HepG2 (cell line): ENCODE measurements around the gene BET1L. TPM values are rescaled to one million over a fixed set of nuclear protein-coding genes. Genes with fewer than 3 reads are reported as not detected.

ENCODE experiments used
- ATAC-seq: fragments of 200-7000 bp; cut with Tn5 transposase; 3 replicates; pipeline ENCODE4 v1.9.1; 2020; ENCODE audit warnings: mild to moderate bottlenecking, moderate library complexity
- BruUV-seq: library from RNA; stranded (reverse); fragments of 400-500 nt; replicated peaks from 2 replicates; lab custom pipeline; 2021; lab: Mats Ljungman, UMichigan
- CTCF ChIA-PET: fragments of 300-600 bp; formaldehyde crosslinking; extraction: SDS; loops from one replicate; lab custom pipeline; 2021; ENCODE audit warnings: low total read pairs, inconsistent platforms, low intra/inter-chr PET ratio; lab: Yijun Ruan, JAX
- POLR2A ChIA-PET: fragments of 350-600 bp; sonication (Branson Sonifier 250); formaldehyde crosslinking; loops from one replicate; lab custom pipeline; 2020; ENCODE audit warnings: antibody characterized with exemption, inconsistent platforms; lab: Yijun Ruan, JAX
- DNase-seq: peaks from one replicate; pipeline ENCODE4 v3.0.0-alpha.2; 2015; ENCODE audit warnings: low spot score
- FAIRE-seq: peaks from 3 replicates; lab custom pipeline; 2011; peaks lifted over from hg19 to GRCh38; lab: Jason Lieb, UNC
- H2AFZ ChIP-seq: one replicate; pipeline ENCODE4 v1.6.1; 2011; ENCODE audit warnings: low read length, inconsistent platforms
- H3K27ac ChIP-seq: fragments of 300-600 bp; 3 replicates; pipeline ENCODE4 v1.8.0; 2011; ENCODE audit warnings: mixed run types, mild to moderate bottlenecking, mixed read lengths, low read length, inconsistent platforms; ENCODE audit not compliant: insufficient read depth; ENCODE audit errors: extremely low read length
- H3K27me3 ChIP-seq, 2 experiments: fragments of 200-600 bp in 1 of 2; 2 replicates in 1 of 2; 3 replicates in 1 of 2; pipeline versions ENCODE4 v1.6.0 to v1.8.0; 2011; ENCODE audit warnings: low read length in 2 of 2, mild to moderate bottlenecking in 2 of 2, moderate library complexity in 2 of 2, inconsistent platforms in 1 of 2; ENCODE audit not compliant: insufficient read depth in 2 of 2, control insufficient read depth in 1 of 2
- H3K36me3 ChIP-seq, 2 experiments: fragments of 200-600 bp in 1 of 2; replicated peaks in 1 of 2; 2 replicates in 1 of 2; 3 replicates in 1 of 2; pipeline versions ENCODE4 v1.5.1 to v1.8.0; 2011; ENCODE audit warnings: low read length in 2 of 2, inconsistent platforms in 1 of 2; ENCODE audit not compliant: insufficient read depth in 2 of 2, control insufficient read depth in 1 of 2
- H3K4me1 ChIP-seq: 2 replicates; pipeline ENCODE4 v1.5.1; 2012; ENCODE audit warnings: low read length, inconsistent platforms; ENCODE audit not compliant: insufficient read depth
- H3K4me2 ChIP-seq: 2 replicates; pipeline ENCODE4 v1.6.0; 2011; ENCODE audit warnings: low read depth, low read length, inconsistent platforms
- H3K4me3 ChIP-seq, 3 experiments: fragments of 200-600 bp in 1 of 3; sonication (generic), shearing (Covaris generic) in 1 of 3; replicated peaks in 1 of 3; 2 replicates each; pipeline ENCODE4 v1.5.1; 2011 to 2016; ENCODE audit warnings: low read length in 3 of 3, inconsistent platforms in 2 of 3, low read depth in 2 of 3, mild to moderate bottlenecking in 2 of 3, control low read depth in 1 of 3, mixed read lengths in 1 of 3; ENCODE audit not compliant: insufficient read depth in 1 of 3
- H3K79me2 ChIP-seq: one replicate; pipeline ENCODE4 v1.6.1; 2011; ENCODE audit warnings: low read length, inconsistent platforms; ENCODE audit not compliant: insufficient read depth
- H3K9ac ChIP-seq: 2 replicates; pipeline ENCODE4 v1.6.0; 2011; ENCODE audit warnings: mild to moderate bottlenecking, low read depth, low read length, inconsistent platforms; ENCODE audit not compliant: insufficient read depth
- H3K9me3 ChIP-seq: 2 replicates; pipeline ENCODE4 v1.5.1; 2012; ENCODE audit warnings: mild to moderate bottlenecking, low read length
- H4K20me1 ChIP-seq: 2 replicates; pipeline ENCODE4 v1.6.0; 2011; ENCODE audit warnings: inconsistent platforms, mild to moderate bottlenecking, low read length, moderate library complexity; ENCODE audit not compliant: insufficient read depth
- AGO2 ChIP-seq: fragments of 200-400 bp; formaldehyde crosslinking; optimal IDR thresholded peaks from 2 replicates; pipeline ENCODE3; 2017; ENCODE audit warnings: mild to moderate bottlenecking, low read depth, low read length, moderate library complexity
- AKAP8 ChIP-seq: sonication (generic); formaldehyde crosslinking; IDR thresholded peaks from 2 replicates; pipeline ENCODE4 v1.5.1; 2020; ENCODE audit warnings: mild to moderate bottlenecking, missing genetic modification reagents
- MXI1 ChIP-seq: IDR thresholded peaks from 3 replicates; pipeline ENCODE4 v1.6.1; 2012; ENCODE audit warnings: low read depth, low read length, inconsistent platforms, borderline replicate concordance
- POLR2A ChIP-seq, 2 experiments: IDR thresholded peaks; 2 replicates each; pipeline ENCODE4 v1.6.1; 2011; ENCODE audit warnings: low read depth in 2 of 2, low read length in 2 of 2, mild to moderate bottlenecking in 1 of 2, moderate library complexity in 1 of 2; ENCODE audit not compliant: insufficient read depth in 1 of 2
- POLR2AphosphoS5 ChIP-seq: IDR thresholded peaks from 2 replicates; pipeline ENCODE4 v1.6.1; 2012; ENCODE audit warnings: low read depth, low read length
- REPIN1 ChIP-seq: sonication (generic); formaldehyde crosslinking; IDR thresholded peaks from 2 replicates; pipeline ENCODE4 v1.8.0; 2022; ENCODE audit warnings: missing genetic modification reagents, low read depth, mild to moderate bottlenecking, borderline replicate concordance
- ZNF30 ChIP-seq: sonication (generic); formaldehyde crosslinking; IDR thresholded peaks from 2 replicates; pipeline ENCODE4 v1.5.0; 2020; ENCODE audit warnings: mild to moderate bottlenecking, missing genetic modification reagents
- WGBS: methylation state at CpG from one replicate; pipeline ENCODE4 v1.1.6; 2017; ENCODE audit warnings: low lambda C conversion rate; 5-methylcytosine and 5-hydroxymethylcytosine counted together
- in situ Hi-C: cut with HindIII; loops from 2 replicates; pipeline ENCODE4 v1.10.0; 2017; ENCODE audit warnings: low pct_unique_long_range_greater_than_20kb; ENCODE audit not compliant: extremely low pct_ligation_motif_present
- intact Hi-C: fragments of 100-400 bp; cut with micrococcal nuclease; formaldehyde crosslinking; loops from one replicate; pipeline ENCODE4 v1.10.0; 2022; ENCODE audit not compliant: unreplicated experiment
- polyA plus RNA-seq, 8 experiments: library from polyadenylated mRNA; depleted of rRNA in 3 of 8; stranded (reverse) in 7 of 8; unstranded in 1 of 8; fragments of >200 nt; fragmentation: Illumina TruSeq in 4 of 8; extraction: Trizol in 4 of 8; gene quantifications; 2 replicates each; pipeline versions ENCODE4 v1.2.1 to v1.2.3, GENCODE V29; 2011 to 2016; ENCODE audit warnings: low read depth in 4 of 8, missing spikeins in 1 of 8, mixed read lengths in 1 of 8; ENCODE audit not compliant: insufficient read depth in 1 of 8
- total RNA-seq, 5 experiments: library from RNA; depleted of rRNA; stranded (reverse); fragments of >200 nt; fragmentation: Illumina TruSeq; extraction: Trizol; gene quantifications; 2 replicates each; pipeline ENCODE4 v1.2.3, GENCODE V29; 2016; ENCODE audit warnings: low read depth in 1 of 5
- TF ChIP-seq, protein P1 (sequence below): sonication (generic); formaldehyde crosslinking; IDR thresholded peaks from 2 replicates; pipeline ENCODE4 v1.5.0; 2020; ENCODE audit warnings: missing genetic modification reagents

The BET1L gene
- total and polyA plus RNA-seq, 2 of the 13 experiments (the other 11 are each of a cell fraction or from before 2014, with no cell fraction given) = 26.2 to 59.6 TPM

DNA sequence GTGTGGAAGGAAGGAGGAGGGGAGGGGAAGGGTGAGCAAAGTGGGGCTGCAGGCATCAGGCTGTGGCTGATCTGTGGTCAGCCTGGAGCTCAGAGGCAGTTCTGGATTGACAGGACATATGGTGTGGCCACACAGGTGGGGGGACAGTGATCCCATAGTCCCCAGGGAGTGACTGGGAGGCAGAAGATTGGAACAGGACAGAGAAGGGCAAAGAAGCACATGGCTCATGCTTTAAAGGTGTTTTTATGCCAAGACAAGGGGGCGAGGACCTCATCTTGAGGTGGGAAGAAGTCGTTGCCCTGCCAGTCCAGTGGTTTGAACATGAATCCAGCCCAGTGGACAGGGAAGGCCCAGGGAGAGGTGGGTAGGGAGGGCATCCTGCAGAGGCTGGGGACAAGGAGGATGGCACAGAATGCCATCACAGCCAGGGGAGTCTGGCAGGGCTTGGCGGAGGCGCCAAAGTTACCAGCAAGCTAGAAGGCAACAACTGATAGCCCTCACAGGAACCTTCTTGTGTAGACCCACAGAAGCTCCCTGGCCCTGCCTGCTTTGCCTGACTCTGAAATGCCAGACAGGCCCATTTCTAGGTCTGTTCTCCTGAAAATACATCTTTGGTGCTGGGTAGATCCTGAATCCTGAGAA is 3.1 kb downstream of the BET1L start:
- no peak for DNase-seq

DNA sequence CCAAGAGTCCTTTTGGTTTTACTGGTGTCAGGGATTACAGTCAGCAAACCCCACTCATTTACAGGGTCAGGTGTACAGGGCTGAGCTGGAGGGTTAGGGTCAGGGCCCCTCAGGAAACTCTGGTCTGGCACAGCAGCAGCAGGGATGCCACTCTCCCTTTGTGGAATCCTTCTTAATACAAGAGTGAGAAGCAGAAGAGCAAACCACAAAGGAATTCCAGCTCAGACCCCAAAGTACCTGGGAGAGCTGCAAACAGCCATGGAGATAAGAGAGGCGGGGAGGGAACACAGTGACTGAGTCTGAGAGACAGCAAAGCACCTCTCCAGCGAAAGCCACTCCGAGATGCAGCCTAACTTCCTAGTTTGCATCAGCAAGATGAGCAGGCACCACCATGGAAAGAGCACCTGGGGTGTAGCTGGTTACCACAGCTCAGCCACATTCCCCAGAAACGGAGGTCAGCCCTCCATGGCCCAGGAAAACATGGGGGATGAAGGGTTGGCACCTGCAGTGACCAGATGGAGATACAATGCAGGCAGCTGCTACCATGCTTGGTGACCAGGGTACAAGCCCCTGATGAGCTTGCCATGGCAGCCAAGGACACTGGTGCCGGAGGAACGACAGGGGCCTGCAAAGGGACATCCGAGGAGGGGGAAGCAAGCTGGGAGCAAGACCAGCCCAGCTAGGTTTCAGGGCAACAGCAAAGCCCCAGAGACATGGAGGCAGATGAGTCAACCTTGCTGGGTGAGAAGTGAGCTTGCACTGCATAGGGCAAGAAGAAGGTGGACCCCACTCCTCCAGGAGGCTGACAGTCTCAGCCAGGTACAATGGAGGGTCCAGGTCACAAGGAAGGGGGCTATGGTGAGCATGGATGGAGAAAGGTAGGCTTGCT is 3.9 kb downstream of the BET1L start:
- Histone ChIP-seq H3K9me3 (no peaks in the 10 kb centered on the region), H3K27ac (no peak overlapping the region), H3K9ac (no peak overlapping the region), H3K79me2 (peaks cover 23% of the 10 kb centered on the region), H3K4me2 (no peak overlapping the region), H3K36me3 (peaks cover 3 to 23% of the 10 kb centered on the region in 2 experiments; a peak in 4 of 5 replicates), H3K27me3 (no peaks in the 10 kb centered on the region; a peak in 1 of 5 replicates), H2AFZ (no peak overlapping the region), H3K4me3 (no peak overlapping the region), H3K4me1 (peaks cover 23% of the 10 kb centered on the region), H4K20me1 (peaks cover 7% of the 10 kb centered on the region; the same call in 1 of the 2 replicates)
- BruUV-seq = no TSS peak
- ChIA-PET CTCF (no interaction called here), POLR2A (interaction anchor here (1.0 kb wide), 2 partner anchors 13 to 32 kb away, joined by 3 read pairs; no protein-coding TSS in a partner anchor)
- TF ChIP-seq ZNF30 (CRISPR knock-in tag) = no peak
- TF ChIP-seq AGO2 = peak; percentile 24
- TF ChIP-seq POLR2AphosphoS5 = peak; percentile 18
- TF ChIP-seq MXI1 = no peak
- TF ChIP-seq, protein P1, sequence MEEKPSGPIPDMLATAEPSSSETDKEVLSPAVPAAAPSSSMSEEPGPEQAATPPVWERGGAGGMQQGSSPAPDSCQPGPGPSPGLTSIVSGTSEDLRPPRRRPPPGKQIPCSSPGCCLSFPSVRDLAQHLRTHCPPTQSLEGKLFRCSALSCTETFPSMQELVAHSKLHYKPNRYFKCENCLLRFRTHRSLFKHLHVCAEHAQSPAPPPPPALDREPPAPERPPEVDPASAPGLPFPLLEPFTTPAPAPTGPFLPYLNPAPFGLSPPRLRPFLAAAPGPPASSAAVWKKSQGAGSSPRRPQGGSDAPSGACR (CRISPR knock-in tag) = no peak
- intact Hi-C loops (no loop called here), in situ Hi-C loops (no loop called here)
- ATAC-seq (no peak), FAIRE-seq (no peak), DNase-seq (no peak)
- WGBS = 99% methylated on average over 6 of the region's 7 CpGs

More for the DNA sequence above, 3.1 kb downstream of the BET1L start:
- Histone ChIP-seq H3K36me3 (peaks cover 3 to 23% of the 10 kb centered on the region in 2 experiments; a peak in 4 of 5 replicates), H3K4me3 (no peak overlapping the region), H3K4me1 (peaks cover 23% of the 10 kb centered on the region), H2AFZ (no peak overlapping the region), H4K20me1 (peaks cover 7% of the 10 kb centered on the region; the same call in 1 of the 2 replicates), H3K4me2 (no peak overlapping the region), H3K27me3 (no peaks in the 10 kb centered on the region; a peak in 1 of 5 replicates), H3K27ac (no peak overlapping the region), H3K9ac (no peak overlapping the region), H3K9me3 (no peaks in the 10 kb centered on the region), H3K79me2 (peaks cover 27% of the 10 kb centered on the region)
- intact Hi-C loops = no loop called here
- in situ Hi-C loops = no loop called here
- TF ChIP-seq POLR2A (IDR thresholded peaks at IDR 0.05; ENCODE audit: insufficient read depth in 1 of 2, low read depth in 2 of 2, low read length in 2 of 2) (peak in 1 of 2 experiments; percentile 2; a peak in 2 of 4 replicates), AKAP8 (CRISPR knock-in tag) (peak; percentile 41; the same call in 1 of the 2 replicates), REPIN1 (CRISPR knock-in tag) (no peak)
- ATAC-seq (no peak), FAIRE-seq (no peak)
- WGBS = 100% methylated on average over 2 of the region's 4 CpGs
- POLR2A ChIA-PET = interaction anchor here (1.0 kb wide), 2 partner anchors 12 to 31 kb away, joined by 3 read pairs; no protein-coding TSS in a partner anchor
- no TSS peak for BruUV-seq
- CTCF ChIA-PET = no interaction called here
